ENCODE measurements around the gene CBX5. TPM values are rescaled to one million over a fixed set of nuclear protein-coding genes. Genes with fewer than 3 reads are reported as not detected.
A peak's percentile ranks its signal among the peaks of the same experiment; 100 is the strongest.

CBX5 gene
- 57.1 and 64.0 TPM in 2 replicates for polyA plus RNA-seq
- 270 and 337 TPM in 2 replicates for polyA minus RNA-seq

- Histone ChIP-seq H3K27ac (ENCODE audit: low read length) (peak within 1 kb of the TSS; percentile 97), H3K9me2 (ENCODE audit: insufficient read depth, low read length) (no peaks in the 10 kb centered on the region), H2AFZ (ENCODE audit: low read depth, low read length) (peak within 1 kb of the TSS; percentile 51), H3K36me3 (ENCODE audit: insufficient read depth, low read length) (peaks cover 8% of the 10 kb centered on the region), H4K20me1 (ENCODE audit: insufficient read depth) (peaks cover 13% of the 10 kb centered on the region), H3K27me3 (ENCODE audit: insufficient read depth, low read depth, low read length) (no peaks in the 10 kb centered on the region), H3K4me2 (ENCODE audit: low read length) (peak within 1 kb of the TSS; percentile 86), H3K9ac (ENCODE audit: low read length) (peak within 1 kb of the TSS; percentile 90), H3F3A (ENCODE audit: insufficient read depth, low read length, poor library complexity, severe bottlenecking) (peaks cover 7% of the 10 kb centered on the region), H3K79me2 (replicated peaks; ENCODE audit: insufficient read depth, low read length) (peaks cover 77% of the 10 kb centered on the region), H3K9me3 (ENCODE audit: low read length) (no peaks in the 10 kb centered on the region), H3K4me3 (ENCODE audit: low read length) (peak within 1 kb of the TSS; percentile 74)
- TF ChIP-seq POLR2AphosphoS5 (IDR thresholded peaks at IDR 0.05): peak; percentile 98
- peak; percentile 43 for TF ChIP-seq RAD21 (conservative IDR thresholded peaks at IDR 0.05)
- peak; percentile 36 for TF ChIP-seq SMC3 (conservative IDR thresholded peaks at IDR 0.05; ENCODE audit: poor library complexity)
- TF ChIP-seq TAF1 (IDR thresholded peaks at IDR 0.05; ENCODE audit: low read depth): peak; percentile 74
- peak; percentile 94 for TF ChIP-seq REST (IDR thresholded peaks at IDR 0.05; ENCODE audit: borderline replicate concordance)
- TF ChIP-seq CTCF (IDR thresholded peaks at IDR 0.05; ENCODE audit: poor library complexity, severe bottlenecking): no peak
- peak; percentile 52 for TF ChIP-seq EP300 (conservative IDR thresholded peaks at IDR 0.05; ENCODE audit: poor library complexity, severe bottlenecking)
- no peak for TF ChIP-seq EZH2 (IDR thresholded peaks at IDR 0.05; ENCODE audit: borderline replicate concordance, insufficient read depth, low read length, poor library complexity, severe bottlenecking)
- TF ChIP-seq MXI1 (conservative IDR thresholded peaks at IDR 0.05; ENCODE audit: poor library complexity, severe bottlenecking): peak; percentile 95
Observed at GRCh38 chr12:54279632-54280467, at the start of gene CBX5. CBX5 (minus strand) TSS chr12:54280122; CDS start chr12:54257650, 22,472 bp downstream.

- no peak overlapping the region for H3K4me2 ChIP-seq (ENCODE audit: low read length)
- no peaks in the 10 kb centered on the region for H3K9me3 ChIP-seq (ENCODE audit: low read length)
- H3K9me2 ChIP-seq (ENCODE audit: insufficient read depth, low read length): no peaks in the 10 kb centered on the region
- peaks cover 25% of the 10 kb centered on the region for H3K79me2 ChIP-seq (replicated peaks; ENCODE audit: insufficient read depth, low read length)
- H2AFZ ChIP-seq (ENCODE audit: low read depth, low read length): no peak overlapping the region
- no peaks in the 10 kb centered on the region for H4K20me1 ChIP-seq (ENCODE audit: insufficient read depth)
- H3K27ac ChIP-seq (ENCODE audit: low read length): no peak overlapping the region
- no peak overlapping the region for H3K9ac ChIP-seq (ENCODE audit: low read length)
- no peaks in the 10 kb centered on the region for H3F3A ChIP-seq (ENCODE audit: insufficient read depth, low read length, poor library complexity, severe bottlenecking)
- no peaks in the 10 kb centered on the region for H3K27me3 ChIP-seq (ENCODE audit: insufficient read depth, low read depth, low read length)
- H3K36me3 ChIP-seq (ENCODE audit: insufficient read depth, low read length): no peaks in the 10 kb centered on the region
- no peak overlapping the region for H3K4me3 ChIP-seq (ENCODE audit: low read length)
- no peak for TF ChIP-seq POLR2AphosphoS5 (IDR thresholded peaks at IDR 0.05)
Observed at GRCh38 chr12:54328595-54329337, 48.8 kb upstream of the CBX5 start.

Measured in neural cell (in vitro differentiated cells).